HFFc6 (cell line): ENCODE data around the gene PNPO. TPM values are rescaled to one million over a fixed set of nuclear protein-coding genes. Genes with fewer than 3 reads are reported as not detected.
A peak's percentile ranks its signal among the peaks of the same experiment; 100 is the strongest.

Experiments
- DNase-seq: peaks from one replicate; pipeline ENCODE4 v3.0.0-alpha.2; 2018
- H3K27ac Mint-ChIP-seq: 2 replicates; pipeline ENCODE4 v1.8.0; 2020; ENCODE audit warnings: mild to moderate bottlenecking, mixed read lengths
- H3K27me3 Mint-ChIP-seq: 2 replicates; pipeline ENCODE4 v1.8.0; 2021; ENCODE audit warnings: mild to moderate bottlenecking, moderate library complexity, mixed read lengths; ENCODE audit not compliant: insufficient read depth
- H3K36me3 Mint-ChIP-seq: 2 replicates; pipeline ENCODE4 v1.8.0; 2021; ENCODE audit warnings: low read depth, mixed read lengths
- H3K4me1 Mint-ChIP-seq: 2 replicates; pipeline ENCODE4 v1.8.0; 2020; ENCODE audit warnings: low read depth, mixed read lengths
- H3K4me3 Mint-ChIP-seq: 2 replicates; pipeline ENCODE4 v1.8.0; 2020; ENCODE audit warnings: mild to moderate bottlenecking, moderate library complexity, mixed read lengths
- H3K9me3 Mint-ChIP-seq: 2 replicates; pipeline ENCODE4 v1.8.0; 2020; ENCODE audit warnings: mild to moderate bottlenecking, mixed read lengths
- total RNA-seq, 6 experiments: library from RNA; stranded (reverse); fragmentation: NEBNext Ultra II Directional; extraction: Animal tissue kit (Norgen Biotek cat#: 25700); gene quantifications; 2 replicates in 1 of 6; 3 replicates in 5 of 6; pipeline ENCODE4 v1.2.3, GENCODE V29; 2021
- TF ChIP-seq, protein P1 (sequence below): fragments of 200-600 bp; sonication (generic); IDR thresholded peaks from 2 replicates; pipeline ENCODE4 v1.5.0; 2021; ENCODE audit warnings: antibody characterized with exemption, mild to moderate bottlenecking

PNPO gene
- total RNA-seq, 6 experiments from 2014 or later = 46.0 to 55.5 (median 51.1) TPM

DNA sequence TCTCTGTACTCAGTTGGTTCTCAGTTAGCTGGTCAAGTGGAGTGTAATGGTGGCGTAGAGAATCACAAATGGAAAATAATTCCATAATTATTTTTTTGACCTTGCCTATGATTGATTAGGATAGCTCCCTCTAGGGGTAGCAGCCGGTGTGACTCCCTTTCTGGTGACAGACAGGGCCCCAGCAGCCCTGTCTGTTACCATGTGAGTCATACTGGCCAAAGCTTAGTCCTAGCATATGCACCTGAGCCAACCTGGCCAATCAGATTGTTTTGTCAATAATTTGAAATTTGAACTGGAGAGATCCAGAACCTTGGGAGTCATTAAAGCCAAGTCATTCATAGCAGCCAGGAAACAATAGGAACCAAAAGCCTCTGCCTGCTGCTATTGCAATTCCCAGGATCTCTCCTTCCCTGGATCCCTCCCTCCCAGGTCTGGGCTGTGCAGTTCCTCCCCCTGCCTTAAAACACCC lies 5.6 kb downstream of the PNPO start:
- Mint-ChIP-seq H3K4me1 (peaks cover 50% of the 10 kb centered on the region), H3K27ac (peak overlapping the region; percentile 67), H3K27me3 (peaks cover 3% of the 10 kb centered on the region; the same call in 1 of the 2 replicates), H3K9me3 (no peaks in the 10 kb centered on the region), H3K36me3 (no peaks in the 10 kb centered on the region; the same call in 1 of the 2 replicates), H3K4me3 (no peak overlapping the region)
- DNase-seq = peak; percentile 79
- TF ChIP-seq, protein P1, sequence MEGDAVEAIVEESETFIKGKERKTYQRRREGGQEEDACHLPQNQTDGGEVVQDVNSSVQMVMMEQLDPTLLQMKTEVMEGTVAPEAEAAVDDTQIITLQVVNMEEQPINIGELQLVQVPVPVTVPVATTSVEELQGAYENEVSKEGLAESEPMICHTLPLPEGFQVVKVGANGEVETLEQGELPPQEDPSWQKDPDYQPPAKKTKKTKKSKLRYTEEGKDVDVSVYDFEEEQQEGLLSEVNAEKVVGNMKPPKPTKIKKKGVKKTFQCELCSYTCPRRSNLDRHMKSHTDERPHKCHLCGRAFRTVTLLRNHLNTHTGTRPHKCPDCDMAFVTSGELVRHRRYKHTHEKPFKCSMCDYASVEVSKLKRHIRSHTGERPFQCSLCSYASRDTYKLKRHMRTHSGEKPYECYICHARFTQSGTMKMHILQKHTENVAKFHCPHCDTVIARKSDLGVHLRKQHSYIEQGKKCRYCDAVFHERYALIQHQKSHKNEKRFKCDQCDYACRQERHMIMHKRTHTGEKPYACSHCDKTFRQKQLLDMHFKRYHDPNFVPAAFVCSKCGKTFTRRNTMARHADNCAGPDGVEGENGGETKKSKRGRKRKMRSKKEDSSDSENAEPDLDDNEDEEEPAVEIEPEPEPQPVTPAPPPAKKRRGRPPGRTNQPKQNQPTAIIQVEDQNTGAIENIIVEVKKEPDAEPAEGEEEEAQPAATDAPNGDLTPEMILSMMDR = peak; percentile 96

DNA sequence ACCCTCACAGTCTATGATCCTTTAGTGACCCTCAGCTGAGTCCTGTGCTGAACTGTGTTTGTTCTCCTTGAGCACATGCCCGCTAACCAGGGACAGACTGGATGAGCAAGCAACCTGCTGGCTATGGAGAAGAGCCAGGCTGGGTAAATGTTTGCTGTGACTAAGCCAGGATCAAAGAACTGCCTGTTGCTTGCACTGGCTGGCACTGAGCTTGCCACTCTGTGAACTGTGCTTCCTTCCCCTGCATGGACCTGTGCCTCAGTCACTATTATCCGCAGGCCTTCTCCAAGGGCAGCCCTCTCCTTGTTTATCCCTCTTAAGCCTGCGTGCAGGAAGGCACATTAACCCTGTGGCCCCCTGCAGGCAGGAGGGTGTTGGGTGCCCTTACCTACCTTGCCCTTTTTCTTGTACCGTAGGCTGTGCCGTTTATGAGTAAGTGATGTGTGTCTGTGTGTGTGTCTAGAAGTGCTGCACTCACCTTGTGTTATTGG lies 7.4 kb downstream of the PNPO start:
- peak; percentile 39 for DNase-seq
- Mint-ChIP-seq H3K27me3 (peaks cover 1% of the 10 kb centered on the region; the same call in 1 of the 2 replicates), H3K4me1 (peaks cover 38% of the 10 kb centered on the region), H3K9me3 (no peaks in the 10 kb centered on the region), H3K4me3 (no peak overlapping the region), H3K36me3 (no peaks in the 10 kb centered on the region; the same call in 1 of the 2 replicates), H3K27ac (peak overlapping the region; percentile 59)
- TF ChIP-seq, protein P1 = no peak

DNA sequence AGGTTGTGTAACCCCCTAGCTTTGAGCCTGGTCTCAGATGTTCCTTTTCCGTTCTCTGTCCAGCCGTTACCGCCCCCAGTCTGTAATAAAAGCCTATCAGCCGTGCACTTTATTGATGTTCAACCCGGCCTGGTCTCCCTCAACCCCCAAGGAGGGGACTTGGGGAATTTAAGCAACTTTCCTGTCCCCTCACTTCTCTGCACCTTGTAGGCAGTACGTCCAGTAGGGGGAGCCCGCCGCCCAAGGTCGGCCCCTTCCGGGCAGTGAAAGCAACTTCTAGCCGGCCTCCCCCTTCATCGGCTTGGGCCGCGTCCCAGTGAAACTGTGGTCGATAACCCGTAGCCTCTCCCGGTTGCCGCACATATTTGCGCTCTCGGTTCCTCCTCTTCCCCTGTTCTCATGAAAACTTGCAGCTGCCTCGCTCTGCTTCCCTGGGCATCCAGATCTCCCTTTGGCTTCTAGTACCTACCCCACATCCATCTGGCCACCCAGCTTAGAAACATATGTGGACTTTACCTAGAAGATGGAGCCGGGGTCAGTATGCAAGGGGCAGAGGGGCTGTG lies 7.9 kb downstream of the PNPO start:
- Mint-ChIP-seq H3K27ac (peak overlapping the region; percentile 59), H3K4me3 (peak overlapping the region; percentile 73)
- DNase-seq = peak; percentile 69

GRCh38 chr17:47949946-47950345 lies 8.6 kb downstream of the PNPO start:
- Mint-ChIP-seq H3K36me3 (no peaks in the 10 kb centered on the region; the same call in 1 of the 2 replicates), H3K4me3 (no peak overlapping the region), H3K4me1 (peaks cover 34% of the 10 kb centered on the region), H3K27ac (no peak overlapping the region; the same call in 1 of the 2 replicates), H3K9me3 (no peaks in the 10 kb centered on the region), H3K27me3 (peaks cover 1% of the 10 kb centered on the region; the same call in 1 of the 2 replicates)
- TF ChIP-seq, protein P1 = no peak
- DNase-seq = no peak

More for the DNA sequence above, 7.9 kb downstream of the PNPO start:
- Mint-ChIP-seq H3K36me3 (no peaks in the 10 kb centered on the region; the same call in 1 of the 2 replicates), H3K27me3 (peaks cover 1% of the 10 kb centered on the region; the same call in 1 of the 2 replicates), H3K4me1 (peaks cover 38% of the 10 kb centered on the region), H3K9me3 (no peaks in the 10 kb centered on the region)
- TF ChIP-seq, protein P1 = peak; percentile 95

DNA sequence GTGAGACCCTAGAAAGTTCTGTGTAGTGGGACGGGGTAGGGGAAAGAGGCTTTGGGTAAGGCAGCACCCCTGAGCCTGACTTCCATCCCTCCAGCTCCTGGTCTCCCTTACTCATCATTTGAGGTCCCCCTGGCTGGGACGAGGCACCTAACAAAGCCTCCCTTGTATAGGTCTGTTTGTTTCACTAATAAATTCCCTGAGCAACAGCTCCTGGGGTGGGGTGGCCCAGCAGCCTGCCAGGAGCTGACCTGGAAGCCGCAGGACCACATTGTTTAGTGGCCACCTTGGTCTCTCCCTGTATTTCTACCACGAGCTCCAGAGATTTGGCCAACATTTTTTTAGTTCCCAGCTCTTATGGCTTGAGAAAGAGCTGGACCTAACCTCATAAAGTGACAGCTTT lies 9.1 kb downstream of the PNPO start:
- Mint-ChIP-seq H3K4me3 (no peak overlapping the region), H3K4me1 (peaks cover 29% of the 10 kb centered on the region), H3K27me3 (peaks cover 1% of the 10 kb centered on the region; the same call in 1 of the 2 replicates), H3K27ac (no peak overlapping the region), H3K36me3 (no peaks in the 10 kb centered on the region), H3K9me3 (no peaks in the 10 kb centered on the region)
- TF ChIP-seq, protein P1 = no peak
- no peak for DNase-seq
